GM19324 (cell line): ENCODE data around the gene SEC24C.
"Not testable (repeated sequence)": the region's sequence is repeated elsewhere in the genome, so short reads cannot be mapped to it uniquely, and the experiment has no call there.

Experiments used
- ATAC-seq: cut with Tn5 transposase; IDR thresholded peaks from one replicate; pipeline ENCODE4 v1.9.1; 2021; ENCODE audit warnings: mild to moderate bottlenecking, moderate library complexity; ENCODE audit not compliant: unreplicated experiment, low FRiP score

The SEC24C gene

DNA sequence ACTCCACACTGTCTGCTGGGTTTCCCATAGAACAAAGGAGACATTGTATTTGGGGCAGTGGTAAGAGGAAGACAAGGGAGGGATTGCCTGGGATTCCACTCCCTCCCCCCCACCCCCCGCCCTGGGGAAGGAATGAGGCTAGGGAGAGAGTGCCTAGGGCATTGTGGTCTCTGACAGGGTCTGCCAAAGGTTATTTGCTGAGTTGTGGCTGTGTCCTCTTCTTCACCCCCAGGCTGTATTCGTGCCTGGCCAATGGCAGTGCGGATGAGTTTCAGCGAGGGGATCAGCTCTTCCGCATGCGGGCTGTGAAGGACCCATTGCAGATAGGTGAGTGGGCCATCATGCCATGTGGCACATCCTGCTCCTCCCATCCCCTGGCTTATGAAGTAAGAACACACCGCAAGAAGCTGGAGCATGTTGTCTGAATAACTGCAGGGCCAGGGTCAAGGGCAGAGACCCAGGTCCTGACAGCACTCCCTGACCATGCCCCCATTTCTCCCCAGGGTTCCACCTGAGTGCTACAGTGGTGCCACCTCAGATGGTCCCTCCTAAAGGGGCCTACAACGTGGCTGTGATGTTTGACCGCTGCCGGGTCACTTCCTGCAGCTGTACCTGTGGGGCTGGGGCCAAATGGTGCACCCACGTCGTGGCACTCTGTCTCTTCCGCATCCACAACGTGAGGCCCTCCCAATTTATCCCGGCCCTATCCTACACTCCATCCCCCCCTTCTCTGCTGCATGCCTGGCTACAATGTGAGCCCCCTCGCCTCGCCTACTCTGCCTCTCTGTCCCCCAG lies 44.9 kb downstream of the SEC24C start:
- no peak for ATAC-seq

DNA sequence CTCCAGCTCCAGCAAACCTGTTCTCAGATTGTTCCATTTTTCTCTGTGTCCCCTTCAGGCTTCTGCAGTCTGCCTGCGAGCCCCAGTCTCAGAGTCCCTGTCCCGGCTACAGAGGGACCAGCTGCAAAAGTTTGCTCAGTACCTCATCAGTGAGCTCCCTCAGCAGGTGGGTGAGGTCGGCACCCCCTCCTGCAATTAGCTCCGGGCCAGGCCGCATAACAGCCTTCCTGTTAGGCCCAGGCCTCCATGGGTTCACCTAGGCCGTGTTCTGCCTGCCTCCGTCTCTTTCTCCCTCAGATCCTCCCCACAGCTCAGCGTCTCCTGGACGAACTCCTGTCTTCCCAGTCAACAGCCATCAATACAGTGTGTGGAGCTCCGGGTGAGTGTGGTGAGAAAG lies 45.5 kb downstream of the SEC24C start:
- ATAC-seq, result no peak

- no peak for ATAC-seq
These were observed 46.9 kb downstream of the SEC24C start for GRCh38 chr10:73790886-73791625.

GRCh38 chr10:73791871-73792400 lies 47.8 kb downstream of the SEC24C start:
- ATAC-seq, result no peak

DNA sequence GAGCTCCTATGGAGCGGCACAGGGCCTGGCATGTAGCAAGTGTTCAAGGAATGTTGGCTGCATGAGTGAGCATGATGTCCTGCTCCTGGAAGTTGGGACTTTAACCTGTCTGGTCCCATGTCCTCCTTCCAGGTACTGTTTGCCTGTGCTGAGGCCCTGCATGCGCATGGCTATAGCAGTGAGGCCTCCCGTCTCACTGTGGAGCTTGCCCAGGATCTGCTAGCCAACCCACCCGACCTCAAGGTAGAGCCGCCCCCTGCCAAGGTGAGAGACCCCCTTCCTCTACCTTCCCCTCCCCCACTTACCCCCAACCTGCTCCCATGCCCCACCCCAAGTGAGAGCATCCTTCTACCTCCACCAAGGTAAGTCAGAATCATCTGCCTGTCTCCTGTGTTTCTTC lies 49.3 kb downstream of the SEC24C start:
- ATAC-seq, result no peak

- ATAC-seq, result not testable (repeated sequence)
These were observed 51.3 kb downstream of the SEC24C start for GRCh38 chr10:73795491-73795890.

- not testable (repeated sequence) for ATAC-seq
These were observed 51.9 kb downstream of the SEC24C start for GRCh38 chr10:73796035-73796434.

DNA sequence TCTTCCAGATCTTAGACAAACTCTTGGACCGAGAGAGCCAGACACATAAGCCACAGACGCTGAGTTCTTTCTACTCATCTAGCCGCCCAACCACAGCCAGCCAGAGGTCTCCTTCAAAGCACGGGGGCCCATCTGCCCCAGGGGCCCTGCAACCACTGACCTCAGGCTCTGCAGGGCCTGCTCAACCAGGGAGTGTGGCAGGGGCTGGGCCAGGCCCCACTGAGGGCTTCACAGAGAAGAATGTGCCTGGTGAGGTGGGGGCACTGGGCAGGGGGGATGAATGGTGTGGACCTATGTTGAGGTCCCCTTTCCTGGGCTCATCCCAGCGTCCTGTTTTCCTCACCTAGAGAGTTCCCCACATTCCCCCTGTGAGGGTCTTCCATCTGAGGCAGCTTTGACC lies 52.6 kb downstream of the SEC24C start:
- ATAC-seq, result no peak

DNA sequence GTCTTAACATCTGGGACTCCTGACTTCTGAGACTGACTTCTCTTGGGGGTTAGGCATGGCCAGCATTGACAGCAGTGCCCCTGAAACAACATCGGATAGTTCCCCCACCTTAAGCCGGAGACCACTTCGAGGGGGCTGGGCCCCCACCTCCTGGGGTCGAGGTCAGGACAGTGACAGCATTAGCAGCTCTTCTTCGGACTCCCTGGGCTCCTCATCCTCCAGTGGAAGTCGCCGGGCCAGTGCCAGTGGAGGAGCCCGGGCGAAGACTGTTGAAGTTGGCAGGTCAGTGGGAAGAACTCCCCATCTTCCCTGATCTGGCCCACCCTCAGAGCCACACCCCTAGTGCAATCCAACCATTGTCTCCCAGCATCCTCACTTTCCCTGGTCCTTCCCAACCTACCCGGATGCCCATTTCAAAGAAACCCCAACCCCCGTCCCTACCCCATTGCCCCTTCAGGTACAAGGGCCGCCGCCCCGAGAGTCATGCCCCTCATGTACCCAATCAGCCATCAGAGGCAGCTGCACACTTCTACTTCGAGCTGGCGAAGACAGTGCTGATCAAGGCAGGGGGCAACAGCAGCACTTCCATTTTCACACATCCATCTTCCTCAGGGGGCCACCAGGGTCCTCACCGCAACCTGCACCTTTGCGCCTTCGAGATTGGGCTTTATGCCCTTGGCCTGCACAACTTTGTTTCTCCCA lies 53.3 kb downstream of the SEC24C start:
- ATAC-seq, result no peak

- ATAC-seq, result no peak
These were observed 53.9 kb downstream of the SEC24C start for GRCh38 chr10:73798087-73798486.

DNA sequence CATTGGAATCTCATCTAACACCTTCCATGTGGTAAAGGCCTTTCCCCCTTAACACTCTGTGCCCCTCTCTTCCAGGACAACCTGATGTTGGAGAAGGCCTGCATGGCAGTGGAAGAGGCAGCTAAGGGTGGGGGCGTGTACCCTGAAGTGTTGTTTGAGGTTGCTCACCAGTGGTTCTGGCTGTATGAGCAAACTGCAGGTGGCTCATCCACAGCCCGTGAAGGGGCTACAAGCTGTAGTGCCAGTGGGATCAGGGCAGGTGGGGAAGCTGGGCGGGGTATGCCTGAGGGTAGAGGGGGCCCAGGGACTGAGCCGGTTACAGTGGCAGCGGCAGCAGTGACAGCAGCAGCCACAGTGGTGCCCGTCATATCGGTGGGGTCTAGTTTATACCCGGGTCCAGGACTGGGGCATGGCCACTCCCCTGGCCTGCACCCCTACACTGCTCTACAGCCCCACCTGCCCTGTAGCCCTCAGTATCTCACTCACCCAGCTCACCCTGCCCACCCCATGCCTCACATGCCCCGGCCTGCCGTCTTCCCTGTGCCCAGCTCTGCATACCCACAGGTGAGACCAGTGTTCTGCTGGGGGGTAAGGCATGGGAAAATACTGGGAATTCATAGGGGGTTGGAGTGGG lies 54.9 kb downstream of the SEC24C start:
- ATAC-seq, result no peak

- no peak for ATAC-seq
These were observed 55.9 kb downstream of the SEC24C start for GRCh38 chr10:73799899-73800559.

DNA sequence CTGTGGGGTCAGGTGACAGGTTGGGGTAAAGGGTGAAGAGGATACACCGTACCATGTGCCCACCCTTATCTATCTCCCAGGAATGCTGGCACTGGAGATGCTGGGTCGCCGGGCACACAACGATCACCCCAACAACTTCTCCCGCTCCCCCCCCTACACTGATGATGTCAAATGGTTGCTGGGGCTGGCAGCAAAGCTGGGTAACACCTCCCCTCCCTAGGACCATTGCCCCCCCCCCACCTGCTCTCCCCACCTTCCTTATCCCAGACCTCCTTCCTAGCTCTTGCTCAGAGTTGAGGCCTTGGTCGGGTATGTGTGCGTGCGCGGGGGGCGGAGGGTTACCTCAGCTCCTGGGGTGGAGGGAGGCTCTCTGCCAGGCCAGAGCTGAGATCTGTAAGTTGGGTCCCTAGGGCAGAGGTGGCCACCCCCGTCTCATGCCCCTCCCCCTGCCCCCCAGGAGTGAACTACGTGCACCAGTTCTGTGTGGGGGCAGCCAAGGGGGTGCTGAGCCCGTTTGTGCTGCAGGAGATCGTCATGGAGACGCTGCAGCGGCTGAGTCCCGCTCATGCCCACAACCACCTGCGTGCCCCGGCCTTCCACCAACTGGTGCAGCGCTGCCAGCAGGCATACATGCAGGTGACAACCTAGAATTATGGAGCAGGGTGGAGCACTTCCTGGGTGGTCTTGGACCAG lies 56.5 kb downstream of the SEC24C start:
- ATAC-seq, result no peak

GRCh38 chr10:73801253-73801590 lies 57.0 kb downstream of the SEC24C start:
- no peak for ATAC-seq

GRCh38 chr10:73802276-73802991 lies 58.3 kb downstream of the SEC24C start:
- no peak for ATAC-seq

GRCh38 chr10:73803680-73804286 lies 59.6 kb downstream of the SEC24C start:
- no peak for ATAC-seq

DNA sequence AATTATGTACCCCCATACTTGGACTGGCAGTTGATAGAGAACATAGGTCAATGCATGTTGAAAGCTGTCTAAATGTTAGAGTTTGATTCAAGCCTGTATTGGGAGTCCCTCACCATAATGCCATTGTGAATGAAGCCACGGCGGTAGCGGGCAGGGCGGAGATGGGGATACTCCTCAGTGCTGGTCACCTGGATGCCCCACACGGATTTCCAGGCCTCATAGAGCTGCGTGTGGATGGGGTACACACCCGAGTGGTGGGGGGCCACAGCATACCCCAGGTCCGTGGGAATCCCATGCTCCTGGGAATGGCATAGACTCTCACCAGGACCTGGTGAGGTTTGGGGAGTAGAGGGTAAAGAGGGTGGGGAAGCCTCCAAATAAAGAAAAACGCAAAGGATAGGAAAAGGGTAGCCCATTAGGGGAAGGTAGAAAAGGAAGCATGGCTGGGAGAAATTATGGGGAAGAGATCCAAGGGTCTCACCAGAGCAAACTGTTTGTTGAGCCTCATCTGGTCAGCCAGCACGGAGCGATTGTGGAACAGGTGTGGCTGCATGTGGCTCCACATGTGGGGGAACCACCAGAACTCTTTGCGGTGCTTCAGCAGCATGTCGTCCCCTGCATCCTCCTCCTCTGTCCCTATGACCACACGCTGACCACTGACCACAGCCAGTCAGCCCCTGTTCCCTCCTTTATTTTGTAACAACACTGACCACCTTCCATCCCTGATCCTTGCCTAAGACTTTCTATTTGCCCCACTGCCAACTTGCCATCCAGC lies 62.2 kb downstream of the SEC24C start:
- no peak for ATAC-seq

GRCh38 chr10:73807471-73807870 lies 63.3 kb downstream of the SEC24C start:
- no peak for ATAC-seq
